Calu3 (cell line): ENCODE data around the gene TNK2. TPM values are rescaled to one million over a fixed set of nuclear protein-coding genes. Genes with fewer than 3 reads are reported as not detected.
A peak's percentile ranks its signal among the peaks of the same experiment; 100 is the strongest.

Source experiments
- BruUV-seq: library from RNA; stranded (reverse); fragments of 400-500 nt; replicated peaks from 2 replicates; lab custom pipeline; 2021; lab: Mats Ljungman, UMichigan
- CTCF ChIA-PET: fragments of 300-600 bp; sonication (Branson Sonifier 250); formaldehyde crosslinking; loops from one replicate; lab custom pipeline; 2022; ENCODE audit warnings: antibody characterized with exemption; lab: Charles Lee
- DNase-seq: peaks from one replicate; pipeline ENCODE4 v3.0.0; 2022
- H3K27ac Mint-ChIP-seq: one replicate; pipeline ENCODE4 v1.8.0; 2022; ENCODE audit warnings: mixed read lengths; ENCODE audit not compliant: unreplicated experiment
- H3K27me3 Mint-ChIP-seq: one replicate; pipeline ENCODE4 v1.8.0; 2022; ENCODE audit warnings: mixed read lengths; ENCODE audit not compliant: unreplicated experiment
- H3K36me3 Mint-ChIP-seq: one replicate; pipeline ENCODE4 v1.8.0; 2022; ENCODE audit warnings: mild to moderate bottlenecking, moderate library complexity, mixed read lengths; ENCODE audit not compliant: insufficient read depth, unreplicated experiment
- H3K4me1 Mint-ChIP-seq: one replicate; pipeline ENCODE4 v1.8.0; 2022; ENCODE audit warnings: mild to moderate bottlenecking, low read depth, mixed read lengths; ENCODE audit not compliant: unreplicated experiment
- H3K4me3 Mint-ChIP-seq: one replicate; pipeline ENCODE4 v1.8.0; 2022; ENCODE audit warnings: mild to moderate bottlenecking, low read depth, moderate library complexity, mixed read lengths; ENCODE audit not compliant: unreplicated experiment
- H3K9me3 Mint-ChIP-seq: one replicate; pipeline ENCODE4 v1.8.0; 2022; ENCODE audit warnings: low read depth, mixed read lengths; ENCODE audit not compliant: unreplicated experiment
- intact Hi-C: fragments of 100-400 bp; cut with micrococcal nuclease; formaldehyde crosslinking; loops from one replicate; pipeline ENCODE4 v1.10.0; 2022; ENCODE audit not compliant: unreplicated experiment
- total RNA-seq: library from RNA; stranded (reverse); gene quantifications from 2 replicates; pipeline ENCODE4 v1.2.3, GENCODE V29; 2022
- TF ChIP-seq, protein P1 (sequence below): fragments of 200-600 bp; IDR thresholded peaks from one replicate; pipeline ENCODE4 v1.8.0; 2022; ENCODE audit warnings: antibody characterized with exemption; ENCODE audit not compliant: unreplicated experiment

The TNK2 gene
- total RNA-seq, 1 experiment from 2014 or later: 50.4 TPM

DNA sequence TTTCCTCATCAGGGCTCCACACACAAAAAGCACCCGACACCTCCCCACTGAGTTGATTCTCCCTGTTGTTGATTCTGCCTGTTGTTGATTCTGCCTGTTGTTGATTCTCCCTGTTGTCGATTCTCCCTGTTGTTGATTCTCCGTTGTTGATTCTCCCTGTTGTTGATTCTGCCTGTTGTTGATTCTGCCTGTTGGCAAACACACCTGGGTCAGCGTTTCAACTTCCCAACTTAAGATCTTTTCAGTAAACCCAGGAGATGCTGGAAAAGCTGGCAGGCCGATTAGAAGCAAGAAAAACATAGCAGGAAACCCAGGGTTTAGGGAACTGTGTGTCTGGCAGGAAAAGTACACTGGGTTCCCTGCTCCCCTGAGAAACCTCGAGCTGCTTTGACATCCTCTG is 47.9 kb downstream of the TNK2 start:
- no peak overlapping the region for H3K4me3 Mint-ChIP-seq
- H3K36me3 Mint-ChIP-seq: peaks cover under 1% of the 10 kb centered on the region
- TF ChIP-seq, protein P1, sequence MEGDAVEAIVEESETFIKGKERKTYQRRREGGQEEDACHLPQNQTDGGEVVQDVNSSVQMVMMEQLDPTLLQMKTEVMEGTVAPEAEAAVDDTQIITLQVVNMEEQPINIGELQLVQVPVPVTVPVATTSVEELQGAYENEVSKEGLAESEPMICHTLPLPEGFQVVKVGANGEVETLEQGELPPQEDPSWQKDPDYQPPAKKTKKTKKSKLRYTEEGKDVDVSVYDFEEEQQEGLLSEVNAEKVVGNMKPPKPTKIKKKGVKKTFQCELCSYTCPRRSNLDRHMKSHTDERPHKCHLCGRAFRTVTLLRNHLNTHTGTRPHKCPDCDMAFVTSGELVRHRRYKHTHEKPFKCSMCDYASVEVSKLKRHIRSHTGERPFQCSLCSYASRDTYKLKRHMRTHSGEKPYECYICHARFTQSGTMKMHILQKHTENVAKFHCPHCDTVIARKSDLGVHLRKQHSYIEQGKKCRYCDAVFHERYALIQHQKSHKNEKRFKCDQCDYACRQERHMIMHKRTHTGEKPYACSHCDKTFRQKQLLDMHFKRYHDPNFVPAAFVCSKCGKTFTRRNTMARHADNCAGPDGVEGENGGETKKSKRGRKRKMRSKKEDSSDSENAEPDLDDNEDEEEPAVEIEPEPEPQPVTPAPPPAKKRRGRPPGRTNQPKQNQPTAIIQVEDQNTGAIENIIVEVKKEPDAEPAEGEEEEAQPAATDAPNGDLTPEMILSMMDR: no peak
- H3K4me1 Mint-ChIP-seq: peaks cover 15% of the 10 kb centered on the region
- no TSS peak for BruUV-seq
- DNase-seq: no peak
- CTCF ChIA-PET: interaction anchor here (1.9 kb wide), 1 partner anchor 34 kb away, joined by 19 read pairs; no protein-coding TSS in a partner anchor
- peaks cover 18% of the 10 kb centered on the region for H3K27me3 Mint-ChIP-seq
- intact Hi-C loops: no loop called here
- H3K27ac Mint-ChIP-seq: no peak overlapping the region
- H3K9me3 Mint-ChIP-seq: no peaks in the 10 kb centered on the region

DNA sequence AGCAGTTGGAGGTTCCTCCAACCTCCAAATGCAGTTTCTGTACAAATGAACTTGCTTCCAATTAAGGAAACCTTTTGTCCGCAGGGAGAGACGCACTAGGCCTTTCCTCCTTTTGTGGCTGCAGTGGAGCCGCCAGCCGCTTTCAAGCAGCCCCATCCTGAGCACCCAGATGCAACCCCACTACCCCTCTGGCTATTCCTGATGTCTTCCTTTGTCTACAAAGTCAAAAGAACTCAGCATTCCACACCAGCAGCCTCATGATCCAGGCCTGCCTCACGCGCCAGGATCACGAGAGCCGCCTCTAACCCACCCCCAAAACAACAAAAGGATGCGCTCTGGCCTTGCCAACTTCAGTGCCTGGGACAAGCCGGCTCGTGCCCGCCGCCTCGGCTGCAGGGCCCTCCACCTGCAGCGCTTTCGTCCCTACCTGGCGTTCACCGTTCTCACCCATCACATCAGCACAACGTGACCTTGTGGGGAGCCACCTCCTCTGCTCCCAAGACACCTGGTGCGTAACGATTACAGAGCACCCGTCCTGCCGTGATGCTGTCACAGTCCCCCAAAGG is 48.4 kb downstream of the TNK2 start:
- TF ChIP-seq, protein P1: no peak
- intact Hi-C loops: loop anchor here (1.0 to 10.0 kb wide), 5 partner anchors 34 to 205 kb away; no protein-coding TSS in a partner anchor
- no peak overlapping the region for H3K4me3 Mint-ChIP-seq
- H3K9me3 Mint-ChIP-seq: no peaks in the 10 kb centered on the region
- H3K4me1 Mint-ChIP-seq: peaks cover 15% of the 10 kb centered on the region
- H3K27ac Mint-ChIP-seq: no peak overlapping the region
- no peaks in the 10 kb centered on the region for H3K36me3 Mint-ChIP-seq
- no TSS peak for BruUV-seq
- DNase-seq: no peak
- CTCF ChIA-PET: interaction anchor here (0.6 to 1.4 kb wide), 5 partner anchors 11 to 55 kb away, joined by 3 to 32 read pairs (median 5); no protein-coding TSS in a partner anchor
- H3K27me3 Mint-ChIP-seq: peaks cover 18% of the 10 kb centered on the region

DNA sequence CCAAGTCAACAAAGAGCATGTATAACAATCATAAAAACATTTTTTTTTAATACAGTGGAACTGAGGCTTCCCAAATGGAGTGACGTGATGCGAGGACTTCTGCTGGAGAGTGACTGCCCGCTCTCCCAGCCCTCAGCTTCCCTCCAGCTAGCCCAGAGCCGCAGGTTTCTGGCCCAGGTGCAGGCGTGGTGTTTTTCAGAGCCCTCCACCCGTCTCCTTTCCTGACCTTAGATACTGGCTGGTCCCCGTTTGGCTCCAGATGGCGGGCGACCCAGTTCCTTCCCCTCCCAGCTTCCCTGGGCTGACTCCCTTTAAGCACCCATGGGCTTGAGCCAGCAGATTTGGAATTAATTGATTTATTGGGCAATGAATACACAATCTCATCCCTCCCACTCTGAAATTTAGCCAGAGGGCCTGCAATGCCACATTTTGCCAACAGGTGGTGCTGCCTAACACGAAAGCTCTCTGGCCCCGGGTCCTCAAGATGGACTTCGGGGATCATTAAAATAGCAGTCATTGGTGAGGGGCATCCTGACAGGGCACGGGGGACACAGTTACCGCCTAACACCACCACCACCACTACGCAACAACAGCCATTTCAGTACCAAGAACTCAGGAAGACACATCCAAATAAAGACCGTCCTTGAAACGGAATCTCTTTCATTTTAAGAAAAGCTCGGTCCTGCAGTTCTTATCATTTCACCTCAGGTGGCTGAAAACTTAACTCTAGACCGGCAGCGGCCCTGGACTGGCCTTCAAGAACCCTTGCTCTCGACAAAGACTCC is 49.1 kb downstream of the TNK2 start:
- Mint-ChIP-seq H3K9me3 (no peaks in the 10 kb centered on the region), H3K4me1 (peaks cover 15% of the 10 kb centered on the region), H3K36me3 (no peaks in the 10 kb centered on the region), H3K27ac (no peak overlapping the region), H3K27me3 (peaks cover 18% of the 10 kb centered on the region), H3K4me3 (no peak overlapping the region)
- DNase-seq: peak; percentile 78
- CTCF ChIA-PET: interaction anchor here (0.5 to 1.4 kb wide), 6 partner anchors 12 to 643 kb away, joined by 3 to 32 read pairs (median 4); no protein-coding TSS in a partner anchor
- TF ChIP-seq, protein P1: peak; percentile 96
- intact Hi-C loops: loop anchor here (1.0 to 10.0 kb wide), 5 partner anchors 35 to 204 kb away; no protein-coding TSS in a partner anchor
- BruUV-seq: no TSS peak

DNA sequence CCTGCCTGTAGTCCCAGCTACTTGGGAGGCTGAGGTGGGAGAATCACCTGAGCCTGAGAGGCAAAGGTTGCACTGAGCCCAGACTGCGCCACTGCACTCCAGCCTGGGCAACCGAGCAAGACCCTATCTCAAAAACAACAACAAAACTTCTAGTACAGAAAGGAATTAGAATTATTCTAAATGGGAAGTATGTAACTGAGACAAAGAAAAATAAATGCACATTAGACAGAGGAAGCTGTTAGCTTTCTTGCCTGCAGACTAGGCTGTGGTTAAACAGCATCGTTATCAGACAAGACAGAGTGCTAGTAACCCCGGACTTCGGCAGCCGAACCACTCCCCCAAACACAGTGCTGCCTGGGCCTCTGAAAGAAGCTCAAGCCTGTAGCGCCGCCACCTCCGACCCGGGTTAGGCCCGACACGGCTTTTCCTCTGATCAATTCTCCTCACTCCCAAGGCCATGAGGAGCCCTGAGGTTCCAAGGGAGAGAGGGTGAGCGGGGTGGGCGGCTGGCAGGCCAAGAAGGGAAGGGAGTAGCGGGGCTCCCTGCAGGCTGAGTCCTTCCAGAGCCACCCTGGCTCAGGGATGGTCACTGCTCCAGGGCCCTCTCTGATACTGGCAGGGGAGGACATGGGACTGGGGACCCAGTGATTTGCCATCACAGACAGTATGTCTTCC is 51.8 kb downstream of the TNK2 start:
- TF ChIP-seq, protein P1: no peak
- H3K27ac Mint-ChIP-seq: no peak overlapping the region
- CTCF ChIA-PET: interaction anchor here (1.2 to 1.3 kb wide), 2 partner anchors 38 to 41 kb away, joined by 3 to 9 read pairs; no protein-coding TSS in a partner anchor
- no peak overlapping the region for H3K4me3 Mint-ChIP-seq
- no peaks in the 10 kb centered on the region for H3K9me3 Mint-ChIP-seq
- intact Hi-C loops: loop anchor here (1.0 to 10.0 kb wide), 4 partner anchors 112 to 298 kb away; no protein-coding TSS in a partner anchor
- no TSS peak for BruUV-seq
- no peak for DNase-seq
- no peaks in the 10 kb centered on the region for H3K36me3 Mint-ChIP-seq
- H3K27me3 Mint-ChIP-seq: peaks cover 18% of the 10 kb centered on the region
- peaks cover 8% of the 10 kb centered on the region for H3K4me1 Mint-ChIP-seq
